ENCODE results near the gene PANK3. TPM values are rescaled to one million over a fixed set of nuclear protein-coding genes. Genes with fewer than 3 reads are reported as not detected.

PANK3 gene
- total and polyA plus RNA-seq, 9 of the 15 experiments (the other 6 are each of a cell fraction or from before 2014, with no cell fraction given), result 5.9 to 50.4 (median 29.7) TPM

- TF ChIP-seq PHF8 (IDR thresholded peaks at IDR 0.05; ENCODE audit: borderline replicate concordance, low read length) (no peak), ZNF165 (CRISPR knock-in tag; IDR thresholded peaks at IDR 0.05; ENCODE audit: borderline replicate concordance) (no peak), ZNF717 (CRISPR knock-in tag; IDR thresholded peaks at IDR 0.05) (no peak), NFE2 (IDR thresholded peaks at IDR 0.05; ENCODE audit: low read depth) (no peak), ZNF184 (CRISPR knock-in tag; IDR thresholded peaks at IDR 0.05) (no peak), ZNF507 (tag; conservative IDR thresholded peaks at IDR 0.05) (no peak)
Observed at GRCh38 chr5:168525856-168526255, 53.3 kb downstream of the PANK3 start (continued).

GRCh38 chr5:168513861-168514428 lies 65.2 kb downstream of the PANK3 start:
- Histone ChIP-seq H3K9ac (ENCODE audit: insufficient read depth in 1 of 2, low read depth in 2 of 2, low read length in 2 of 2) (no peak overlapping the region), H3K27ac (ENCODE audit: extremely low read depth, low read depth, low read length) (no peak overlapping the region), H3K79me2 (ENCODE audit: control insufficient read depth, insufficient read depth, low read length) (no peaks in the 10 kb centered on the region), H3K9me3 (replicated peaks; ENCODE audit: control insufficient read depth, insufficient read depth, low read depth, low read length) (peaks cover 5% of the 10 kb centered on the region; the same call in 1 of the 2 replicates), H3K9me1 (ENCODE audit: control insufficient read depth, insufficient read depth, low read length) (no peaks in the 10 kb centered on the region), H4K20me1 (replicated peaks; ENCODE audit: control insufficient read depth, insufficient read depth, low read length) (no peaks in the 10 kb centered on the region), H3K4me1 (replicated peaks in 1 of 2; ENCODE audit: control insufficient read depth in 2 of 2, insufficient read depth in 2 of 2, low read length in 2 of 2) (no peaks in the 10 kb centered on the region), H3K4me2 (ENCODE audit: insufficient read depth, low read length) (no peak overlapping the region), H2AFZ (ENCODE audit: low read depth, low read length) (no peak overlapping the region), H3K27me3 (ENCODE audit: control insufficient read depth in 2 of 2, insufficient read depth in 2 of 2, low read length in 2 of 2) (no peaks in the 10 kb centered on the region), H3K36me3 (ENCODE audit: control insufficient read depth, insufficient read depth, low read length) (peaks cover 98% of the 10 kb centered on the region), H3K4me3 (no peak overlapping the region)
- no TSS peak for BruUV-seq (replicated peaks)
- no peak for ATAC-seq
- CTCF ChIA-PET (ENCODE audit: low intra/inter-chr PET ratio), result no interaction called here
- no peak for DNase-seq (ENCODE audit: extremely low read depth in 1 of 4, low spot score in 3 of 4)
- TF ChIP-seq ZBTB1 (CRISPR knock-in tag; IDR thresholded peaks at IDR 0.05; ENCODE audit: borderline replicate concordance, low read depth), result no peak
- TF ChIP-seq CBX5 (IDR thresholded peaks at IDR 0.05; ENCODE audit: borderline replicate concordance, low read depth), result 0 out of 2 replicates have a peak, but pooled peaks have one; percentile 27
- peak; percentile 88 for TF ChIP-seq TRIM28 (IDR thresholded peaks at IDR 0.05)
- peak in 1 of 2 experiments; percentile 26; a peak in 1 of 4 replicates for TF ChIP-seq TRIM24 (IDR thresholded peaks at IDR 0.05)
- peak in 1 of 2 experiments; percentile 75; a peak in 1 of 3 replicates for TF ChIP-seq CBX3 (IDR thresholded peaks at IDR 0.05; ENCODE audit: borderline replicate concordance in 1 of 2, low read length in 2 of 2)
- POLR2A ChIA-PET, result interaction anchor here (0.8 kb wide), 1 partner anchor 15 kb away, joined by 3 read pairs; no protein-coding TSS in a partner anchor
- in situ Hi-C loops (cut with MboI), result no loop called here
- intact Hi-C loops (cut with micrococcal nuclease), result no loop called here
- no peak for FAIRE-seq
- WGBS (ENCODE audit: insufficient coverage, low coverage, missing lambda C conversion rate), result 96% methylated on average over 2 of the region's 2 CpGs

Data from K562 (cell line).